ENCODE data around the gene SLC25A13.
"Not testable (repeated sequence)": the region's sequence is repeated elsewhere in the genome, so short reads cannot be mapped to it uniquely, and the experiment has no call there.

SLC25A13 gene

GRCh38 chr7:96198047-96198636, 123.8 kb downstream of the SLC25A13 start:
- DNase-seq = no peak

GRCh38 chr7:96196676-96197075, 125.2 kb downstream of the SLC25A13 start:
- DNase-seq = no peak

GRCh38 chr7:96189129-96189820, 132.6 kb downstream of the SLC25A13 start:
- no peak for DNase-seq

GRCh38 chr7:96188591-96188991, 133.3 kb downstream of the SLC25A13 start:
- DNase-seq = no peak

GRCh38 chr7:96188174-96188581, 133.7 kb downstream of the SLC25A13 start:
- no peak for DNase-seq

GRCh38 chr7:96187735-96188134, 134.2 kb downstream of the SLC25A13 start:
- DNase-seq = no peak

GRCh38 chr7:96184783-96185182, 137.1 kb downstream of the SLC25A13 start:
- DNase-seq = no peak

- DNase-seq = no peak
Observed at GRCh38 chr7:96183163-96183670, 138.7 kb downstream of the SLC25A13 start.

GRCh38 chr7:96182424-96183158, 139.3 kb downstream of the SLC25A13 start:
- no peak for DNase-seq

GRCh38 chr7:96181174-96181573, 140.7 kb downstream of the SLC25A13 start:
- DNase-seq = no peak

- DNase-seq = no peak
Observed at GRCh38 chr7:96179837-96180236, 142.1 kb downstream of the SLC25A13 start.

GRCh38 chr7:96179341-96179740, 142.6 kb downstream of the SLC25A13 start:
- no peak for DNase-seq

- DNase-seq = no peak
Observed at GRCh38 chr7:96178581-96178980, 143.3 kb downstream of the SLC25A13 start.

GRCh38 chr7:96177353-96177752, 144.5 kb downstream of the SLC25A13 start:
- no peak for DNase-seq

GRCh38 chr7:96174812-96175211, 147.1 kb downstream of the SLC25A13 start:
- no peak for DNase-seq

- no peak for DNase-seq
Observed at GRCh38 chr7:96173781-96174180, 148.1 kb downstream of the SLC25A13 start.

GRCh38 chr7:96169439-96169838, 152.5 kb downstream of the SLC25A13 start:
- DNase-seq = no peak

- DNase-seq = no peak
Observed at GRCh38 chr7:96167424-96167823, 154.5 kb downstream of the SLC25A13 start.

- DNase-seq = no peak
Observed at GRCh38 chr7:96161897-96162296, 160.0 kb downstream of the SLC25A13 start.

- no peak for DNase-seq
Observed at GRCh38 chr7:96157856-96158255, 164.0 kb downstream of the SLC25A13 start.

- DNase-seq = not testable (repeated sequence)
Observed at GRCh38 chr7:96154506-96154905, 167.4 kb downstream of the SLC25A13 start.

- no peak for DNase-seq
Observed at GRCh38 chr7:96152706-96153105, 169.2 kb downstream of the SLC25A13 start.

- DNase-seq = no peak
Observed at GRCh38 chr7:96151889-96152288, 170.0 kb downstream of the SLC25A13 start.

GRCh38 chr7:96144260-96144526, 177.7 kb downstream of the SLC25A13 start:
- no peak for DNase-seq

All from activated T-cell treated with anti-CD3 and anti-CD28 coated beads, Interleukin-2, amount 50 U/mL, for 48 hours (primary cell).